K562 (cell line): ENCODE data around the gene LONRF2. TPM values are rescaled to one million over a fixed set of nuclear protein-coding genes. Genes with fewer than 3 reads are reported as not detected.
"Not testable (repeated sequence)": the region's sequence is repeated elsewhere in the genome, so short reads cannot be mapped to it uniquely, and the experiment has no call there.

Experiments
- ATAC-seq: fragments of 200-7000 bp; cut with Tn5 transposase; 3 replicates; pipeline ENCODE4 v1.9.1; 2020; ENCODE audit warnings: moderate library complexity
- BruUV-seq: library from RNA; stranded (reverse); fragments of 400-500 nt; replicated peaks from 2 replicates; lab custom pipeline; 2021; lab: Mats Ljungman, UMichigan
- CTCF ChIA-PET: fragments of 300-600 bp; formaldehyde crosslinking; extraction: SDS; loops from one replicate; lab custom pipeline; 2021; ENCODE audit warnings: low intra/inter-chr PET ratio; lab: Yijun Ruan, JAX
- POLR2A ChIA-PET: fragments of 300-600, 350-650 bp; sonication (Branson Sonifier 250); formaldehyde crosslinking; extraction: SDS; loops from one replicate; lab custom pipeline; 2021; ENCODE audit warnings: antibody characterized with exemption, inconsistent platforms; lab: Yijun Ruan, JAX
- DNase-seq, 4 experiments: peaks; one replicate each; pipeline versions ENCODE4 v3.0.0 to v3.0.0-alpha.2; 2011 to 2018; ENCODE audit warnings: low spot score in 3 of 4, mixed read lengths in 3 of 4; ENCODE audit errors: extremely low read depth in 1 of 4
- FAIRE-seq: peaks from 2 replicates; lab custom pipeline; 2011; peaks lifted over from hg19 to GRCh38; lab: Jason Lieb, UNC
- H2AFZ ChIP-seq: 2 replicates; pipeline ENCODE4 v1.6.0; 2011; ENCODE audit warnings: low read depth, low read length, control low read depth, inconsistent platforms
- H3K27ac ChIP-seq: fragments of 200-600 bp; 3 replicates; pipeline ENCODE4 v1.8.0; 2011; ENCODE audit warnings: low read depth, mild to moderate bottlenecking, control low read depth, inconsistent platforms, low read length, moderate library complexity, mixed read lengths; ENCODE audit errors: extremely low read depth
- H3K27me3 ChIP-seq, 2 experiments: fragments of 300-600 bp in 1 of 2; 2 replicates in 1 of 2; 3 replicates in 1 of 2; pipeline versions ENCODE4 v1.6.0 to v1.8.0; 2011; ENCODE audit warnings: inconsistent platforms in 2 of 2, low read length in 2 of 2, mild to moderate bottlenecking in 1 of 2, mixed read lengths in 1 of 2, moderate library complexity in 1 of 2; ENCODE audit not compliant: control insufficient read depth in 2 of 2, insufficient read depth in 2 of 2
- H3K36me3 ChIP-seq: fragments of 300-600 bp; 3 replicates; pipeline ENCODE4 v1.8.0; 2011; ENCODE audit warnings: mild to moderate bottlenecking, low read length, inconsistent platforms; ENCODE audit not compliant: control insufficient read depth, insufficient read depth
- H3K4me1 ChIP-seq, 2 experiments: fragments of 200-600 bp in 1 of 2; replicated peaks in 1 of 2; 2 replicates in 1 of 2; 3 replicates in 1 of 2; pipeline versions ENCODE4 v1.5.1 to v1.8.0; 2011; ENCODE audit warnings: inconsistent platforms in 2 of 2, low read length in 2 of 2, mild to moderate bottlenecking in 1 of 2, mixed read lengths in 1 of 2, moderate library complexity in 1 of 2; ENCODE audit not compliant: control insufficient read depth in 2 of 2, insufficient read depth in 2 of 2
- H3K4me2 ChIP-seq: 2 replicates; pipeline ENCODE4 v1.6.1; 2011; ENCODE audit warnings: low read length, control low read depth, inconsistent platforms, mixed read lengths; ENCODE audit not compliant: insufficient read depth
- H3K4me3 ChIP-seq: fragments of 200-600 bp; sonication (generic), shearing (Covaris generic); 2 replicates; pipeline ENCODE4 v1.5.1; 2016; ENCODE audit warnings: control low read depth, inconsistent platforms
- H3K79me2 ChIP-seq: fragments of 200-600 bp; 3 replicates; pipeline ENCODE4 v1.8.0; 2011; ENCODE audit warnings: low read length, inconsistent platforms; ENCODE audit not compliant: control insufficient read depth, insufficient read depth
- H3K9ac ChIP-seq, 2 experiments: 2 replicates each; pipeline versions ENCODE4 v1.6.0 to v1.6.1; 2011; ENCODE audit warnings: low read depth in 2 of 2, low read length in 2 of 2, control low read depth in 1 of 2, inconsistent platforms in 1 of 2, mild to moderate bottlenecking in 1 of 2, mixed read lengths in 1 of 2; ENCODE audit not compliant: insufficient read depth in 1 of 2
- H3K9me1 ChIP-seq: one replicate; pipeline ENCODE4 v1.6.0; 2011; ENCODE audit warnings: inconsistent platforms, mild to moderate bottlenecking, low read length, moderate library complexity; ENCODE audit not compliant: control insufficient read depth, insufficient read depth
- H3K9me3 ChIP-seq: replicated peaks from 2 replicates; pipeline ENCODE4 v1.5.1; 2011; ENCODE audit warnings: low read depth, low read length, inconsistent platforms; ENCODE audit not compliant: control insufficient read depth, insufficient read depth
- H4K20me1 ChIP-seq: replicated peaks from 2 replicates; pipeline ENCODE4 v1.6.1; 2011; ENCODE audit warnings: low read length, inconsistent platforms, mixed read lengths; ENCODE audit not compliant: control insufficient read depth, insufficient read depth
- ATF7 ChIP-seq: fragments of 450-650 bp; IDR thresholded peaks from 2 replicates; pipeline ENCODE4 v1.7.1; 2014; ENCODE audit warnings: mild to moderate bottlenecking, moderate library complexity
- BRD9 ChIP-seq: fragments of 450-650 bp; IDR thresholded peaks from 2 replicates; pipeline ENCODE4 v1.6.1; 2018; ENCODE audit warnings: low read depth; ENCODE audit not compliant: partially characterized antibody
- CBX1 ChIP-seq: sonication (generic); IDR thresholded peaks from 2 replicates; pipeline ENCODE4 v1.6.1; 2016; ENCODE audit warnings: antibody characterized with exemption, low read depth, mild to moderate bottlenecking
- CBX3 ChIP-seq, 2 experiments: IDR thresholded peaks; 1 replicate in 1 of 2; 2 replicates in 1 of 2; pipeline ENCODE4 v1.6.1; 2012; ENCODE audit warnings: inconsistent platforms in 2 of 2, low read length in 2 of 2, borderline replicate concordance in 1 of 2, control low read depth in 1 of 2
- GATA2 ChIP-seq: sonication (generic); formaldehyde crosslinking; IDR thresholded peaks from 2 replicates; pipeline ENCODE4 v1.4.0; 2020; ENCODE audit warnings: mild to moderate bottlenecking, missing genetic modification reagents
- GATAD2B ChIP-seq: fragments of 450-650 bp; IDR thresholded peaks from 2 replicates; pipeline ENCODE4 v1.6.1; 2017; ENCODE audit warnings: mild to moderate bottlenecking, borderline replicate concordance
- GTF3C2 ChIP-seq: IDR thresholded peaks from 3 replicates; pipeline ENCODE4 v1.6.1; 2011; ENCODE audit warnings: borderline replicate concordance, mild to moderate bottlenecking, moderate library complexity; ENCODE audit not compliant: insufficient read length; ENCODE audit errors: extremely low read depth
- OTX1 ChIP-seq: fragments of 450-650 bp; formaldehyde crosslinking; IDR thresholded peaks from 2 replicates; pipeline ENCODE4 v1.4.0; 2022; ENCODE audit warnings: mild to moderate bottlenecking
- POLR2G ChIP-seq: fragments of 200-400 bp; formaldehyde crosslinking; IDR thresholded peaks from 2 replicates; pipeline ENCODE4 v1.6.1; 2017; ENCODE audit warnings: low read depth, mild to moderate bottlenecking, antibody characterized with exemption, low read length, moderate library complexity
- PRMT5 ChIP-seq: sonication (generic); formaldehyde crosslinking; IDR thresholded peaks from 2 replicates; pipeline ENCODE4 v1.5.0; 2020; ENCODE audit warnings: missing genetic modification reagents
- SRSF9 ChIP-seq: fragments of 200-400 bp; formaldehyde crosslinking; IDR thresholded peaks from 2 replicates; pipeline ENCODE4 v1.6.1; 2017; ENCODE audit warnings: low read depth, low read length, borderline replicate concordance
- TAF9B ChIP-seq: fragments of 450-650 bp; IDR thresholded peaks from 2 replicates; pipeline ENCODE4 v1.6.1; 2018; ENCODE audit warnings: mild to moderate bottlenecking; ENCODE audit not compliant: partially characterized antibody
- ZNF124 ChIP-seq: sonication (generic); formaldehyde crosslinking; IDR thresholded peaks from 2 replicates; pipeline ENCODE4 v1.8.1; 2022; ENCODE audit warnings: missing genetic modification reagents
- ZNF175 ChIP-seq: fragments of 200-800 bp; sonication (Bioruptor generic); IDR thresholded peaks from 2 replicates; pipeline ENCODE4 v1.6.1; 2016; ENCODE audit warnings: low read depth, mild to moderate bottlenecking, missing genetic modification characterization, missing compliant biosample characterization
- ZNF431 ChIP-seq: sonication (generic); formaldehyde crosslinking; IDR thresholded peaks from 2 replicates; pipeline ENCODE4 v1.8.0; 2022; ENCODE audit warnings: mild to moderate bottlenecking, missing genetic modification reagents
- WGBS: fragments of 100-300 bp; shearing (Covaris generic); methylation state at CpG from one replicate; pipeline ENCODE4 v1.1.6; 2016; ENCODE audit warnings: low coverage, mixed read lengths; ENCODE audit not compliant: insufficient coverage; ENCODE audit errors: missing lambda C conversion rate; 5-methylcytosine and 5-hydroxymethylcytosine counted together
- in situ Hi-C: fragments of 300-500 bp; cut with MboI; formaldehyde crosslinking; loops from 4 replicates; pipeline ENCODE4 v1.15.0; 2018; ENCODE audit warnings: inconsistent platforms, mixed read lengths
- intact Hi-C: fragments of 100-400 bp; cut with micrococcal nuclease; formaldehyde crosslinking; loops from 2 replicates; pipeline ENCODE4 v1.14.2; 2022
- polyA plus RNA-seq, 8 experiments: library from polyadenylated mRNA; depleted of rRNA in 4 of 8; stranded (reverse) in 5 of 8; unstranded in 3 of 8; fragments of >200 nt; fragmentation: Nextera tagmentation in 2 of 8; fragmentation: Illumina TruSeq in 1 of 8; extraction: Ambion mirVana in 2 of 8; extraction: Trizol in 1 of 8; gene quantifications; 2 replicates each; pipeline versions ENCODE4 v1.2.1 to v1.2.3, GENCODE V29; 2011 to 2014; ENCODE audit warnings: inconsistent platforms in 1 of 8, missing spikeins in 1 of 8
- total RNA-seq, 7 experiments: library from RNA; depleted of rRNA in 6 of 7; stranded (reverse); fragments of >200 nt in 6 of 7; fragmentation: Illumina TruSeq in 2 of 7; extraction: Trizol in 2 of 7; gene quantifications; 2 replicates each; pipeline versions ENCODE4 v1.2.1 to v1.2.3, GENCODE V29; 2011 to 2021; ENCODE audit warnings: low replicate concordance in 1 of 7

Gene LONRF2
- total and polyA plus RNA-seq, 9 of the 15 experiments (the other 6 are each of a cell fraction or from before 2014, with no cell fraction given), result 0.35 to 5.0 (median 2.7) TPM

- WGBS, result 55% methylated on average over 2 of the region's 2 CpGs
- H3K79me2 ChIP-seq, H3K27me3 ChIP-seq, POLR2A ChIA-PET, H2AFZ ChIP-seq, H3K4me2 ChIP-seq, intact Hi-C loops, ATAC-seq, H3K4me3 ChIP-seq, in situ Hi-C loops, BruUV-seq, H3K9me1 ChIP-seq, DNase-seq, FAIRE-seq, H3K4me1 ChIP-seq, H3K27ac ChIP-seq, H4K20me1 ChIP-seq, H3K9ac ChIP-seq, H3K36me3 ChIP-seq, CTCF ChIA-PET, H3K9me3 ChIP-seq: not testable (repeated sequence)
- TF ChIP-seq ZNF431, result peak; percentile 92
Measured at GRCh38 chr2:100342466-100342865, 20.2 kb upstream of the LONRF2 start.

GRCh38 chr2:100339823-100340222 lies 17.5 kb upstream of the LONRF2 start:
- DNase-seq, result no peak
- Histone ChIP-seq H3K27ac (no peak overlapping the region), H3K27me3 (no peaks in the 10 kb centered on the region; a peak in 1 of 5 replicates), H3K9ac (peak overlapping the region in 1 of 2 experiments; percentile 41; a peak in 2 of 4 replicates), H3K4me2 (peak overlapping the region; percentile 40), H3K79me2 (no peaks in the 10 kb centered on the region), H2AFZ (peak overlapping the region; percentile 82), H3K36me3 (no peaks in the 10 kb centered on the region), H3K4me1 (peaks cover 3 to 8% of the 10 kb centered on the region in 2 experiments; a peak in 3 of 5 replicates), H3K9me1 (no peaks in the 10 kb centered on the region), H3K4me3 (no peak overlapping the region), H3K9me3 (peaks cover 2% of the 10 kb centered on the region), H4K20me1 (no peaks in the 10 kb centered on the region)
- intact Hi-C loops (no loop called here), in situ Hi-C loops (loop anchor here (10.0 kb wide), 1 partner anchor 75 kb away; no protein-coding TSS in a partner anchor)
- ChIA-PET POLR2A (interaction anchor here (1.2 to 1.6 kb wide), 2 partner anchors 15 to 48 kb away, joined by 3 to 6 read pairs; no protein-coding TSS in a partner anchor), CTCF (no interaction called here)
- BruUV-seq, result no TSS peak
- WGBS, result 23% methylated on average over 4 of the region's 5 CpGs
- peak; percentile 33; the same call in 2 of the 3 replicates for ATAC-seq
- FAIRE-seq, result no peak
- TF ChIP-seq CBX1 (no peak), TAF9B (no peak), POLR2G (no peak), SRSF9 (no peak), PRMT5 (CRISPR knock-in tag) (no peak), CBX3 (IDR thresholded peaks at IDR 0.05; ENCODE audit: borderline replicate concordance in 1 of 2, low read length in 2 of 2) (no peak), ATF7 (no peak), GTF3C2 (no peak), GATA2 (no peak), BRD9 (no peak), ZNF124 (no peak), OTX1 (CRISPR knock-in tag) (no peak), ZNF175 (CRISPR knock-in tag) (no peak), GATAD2B (no peak)
